Activated T-cell treated with anti-CD3 and anti-CD28 coated beads, Interleukin-2, amount 50 U/mL, for 72 hours (primary cell): ENCODE results near the gene SINHCAF. TPM values are rescaled to one million over a fixed set of nuclear protein-coding genes. Genes with fewer than 3 reads are reported as not detected.
"Not testable (repeated sequence)": the region's sequence is repeated elsewhere in the genome, so short reads cannot be mapped to it uniquely, and the experiment has no call there.

ENCODE experiments used
- ATAC-seq, 2 donors: fragments of 150-1000 bp; cut with Tn5 transposase; replicated peaks in 1 of 2; 2 replicates each; pipeline ENCODE4 v1.10.0; 2021; ENCODE audit warnings: moderate library complexity in 2 of 2, mild to moderate bottlenecking in 1 of 2
- DNase-seq, 2 donors: peaks; one replicate each; pipeline ENCODE4 v3.0.0; 2021 to 2022; ENCODE audit warnings: mixed read lengths in 1 of 2
- H3K27ac Mint-ChIP-seq: one replicate; pipeline ENCODE4 v1.8.0; 2022; ENCODE audit warnings: mild to moderate bottlenecking, moderate library complexity, mixed read lengths
- H3K27me3 Mint-ChIP-seq: one replicate; pipeline ENCODE4 v1.8.0; 2022; ENCODE audit warnings: low read depth, mixed read lengths
- H3K36me3 Mint-ChIP-seq, 2 donors: one replicate each; pipeline ENCODE4 v1.8.0; 2022; ENCODE audit warnings: mixed read lengths in 2 of 2, mild to moderate bottlenecking in 1 of 2; ENCODE audit not compliant: insufficient read depth in 2 of 2
- H3K4me1 Mint-ChIP-seq: one replicate; pipeline ENCODE4 v1.8.0; 2022; ENCODE audit warnings: low read depth, mixed read lengths
- H3K4me3 Mint-ChIP-seq, 2 donors: one replicate each; pipeline ENCODE4 v1.8.0; 2022; ENCODE audit warnings: mild to moderate bottlenecking in 2 of 2, mixed read lengths in 2 of 2, moderate library complexity in 2 of 2
- H3K9me3 Mint-ChIP-seq, 2 donors: one replicate each; pipeline ENCODE4 v1.8.0; 2022; ENCODE audit warnings: mixed read lengths in 2 of 2
- total RNA-seq, 2 donors: library from RNA; stranded (reverse); gene quantifications; one replicate each; pipeline ENCODE4 v1.2.3, GENCODE V29; 2022

SINHCAF gene
- 100 to 1,000 TPM; 189 to 216 TPM for total RNA-seq

- H3K9me3 Mint-ChIP-seq, result no peaks in the 10 kb centered on the region
- peaks cover 10 to 13% of the 10 kb centered on the region in 2 donors for H3K36me3 Mint-ChIP-seq
- peak; percentile 99 for DNase-seq
- H3K27me3 Mint-ChIP-seq, result no peaks in the 10 kb centered on the region
- ATAC-seq, result peak; percentile 61 to 63
- H3K4me3 Mint-ChIP-seq, result peak within 1 kb of the TSS; percentile 92 to 96
- H3K27ac Mint-ChIP-seq, result peak within 1 kb of the TSS; percentile 94
- peaks cover 36% of the 10 kb centered on the region for H3K4me1 Mint-ChIP-seq
Observed at GRCh38 chr12:31325877-31326631, at the start of gene SINHCAF. SINHCAF (minus strand) TSS chr12:31326150; CDS start chr12:31298204, 27,946 bp downstream.

GRCh38 chr12:31375422-31375821 is 49.5 kb upstream of the SINHCAF start:
- not testable (repeated sequence) for H3K9me3 Mint-ChIP-seq, H3K4me3 Mint-ChIP-seq, DNase-seq, H3K4me1 Mint-ChIP-seq, H3K27me3 Mint-ChIP-seq, H3K36me3 Mint-ChIP-seq, ATAC-seq, H3K27ac Mint-ChIP-seq

GRCh38 chr12:31371256-31371620 is 45.3 kb upstream of the SINHCAF start:
- H3K9me3 Mint-ChIP-seq, result no peaks in the 10 kb centered on the region
- DNase-seq, result no peak
- no peak overlapping the region for H3K4me3 Mint-ChIP-seq
- no peaks in the 10 kb centered on the region for H3K36me3 Mint-ChIP-seq
- H3K4me1 Mint-ChIP-seq, result no peaks in the 10 kb centered on the region
- no peak for ATAC-seq
- no peaks in the 10 kb centered on the region for H3K27me3 Mint-ChIP-seq
- H3K27ac Mint-ChIP-seq, result no peak overlapping the region

- Mint-ChIP-seq H3K27me3 (no peaks in the 10 kb centered on the region), H3K27ac (no peak overlapping the region), H3K4me3 (no peak overlapping the region), H3K4me1 (no peaks in the 10 kb centered on the region), H3K36me3 (no peaks in the 10 kb centered on the region), H3K9me3 (no peaks in the 10 kb centered on the region)
- ATAC-seq (no peak), DNase-seq (no peak)
Observed at GRCh38 chr12:31370531-31371255, 44.7 kb upstream of the SINHCAF start.

- DNase-seq (no peak), ATAC-seq (no peak)
- no peaks in the 10 kb centered on the region for H3K36me3 Mint-ChIP-seq
- H3K4me1 Mint-ChIP-seq, result no peaks in the 10 kb centered on the region
- H3K9me3 Mint-ChIP-seq, result no peaks in the 10 kb centered on the region
- H3K4me3 Mint-ChIP-seq, result no peak overlapping the region
- no peaks in the 10 kb centered on the region for H3K27me3 Mint-ChIP-seq
- H3K27ac Mint-ChIP-seq, result no peak overlapping the region
Observed at GRCh38 chr12:31369712-31370521, 44.0 kb upstream of the SINHCAF start.

GRCh38 chr12:31368666-31369361 is 42.9 kb upstream of the SINHCAF start:
- Mint-ChIP-seq H3K4me1 (peaks cover under 1% of the 10 kb centered on the region), H3K4me3 (no peak overlapping the region), H3K9me3 (no peaks in the 10 kb centered on the region), H3K27ac (no peak overlapping the region), H3K36me3 (no peaks in the 10 kb centered on the region), H3K27me3 (no peaks in the 10 kb centered on the region)
- DNase-seq (no peak), ATAC-seq (no peak)

- Mint-ChIP-seq H3K4me3 (no peak overlapping the region), H3K36me3 (no peaks in the 10 kb centered on the region), H3K9me3 (no peaks in the 10 kb centered on the region), H3K27me3 (no peaks in the 10 kb centered on the region), H3K27ac (no peak overlapping the region), H3K4me1 (peaks cover 19% of the 10 kb centered on the region)
- ATAC-seq, result no peak
- no peak for DNase-seq
Observed at GRCh38 chr12:31366104-31366621, 40.2 kb upstream of the SINHCAF start.

- H3K9me3 Mint-ChIP-seq, result no peaks in the 10 kb centered on the region
- no peaks in the 10 kb centered on the region for H3K36me3 Mint-ChIP-seq
- H3K4me3 Mint-ChIP-seq, result no peak overlapping the region
- DNase-seq (no peak), ATAC-seq (no peak)
- peaks cover 19% of the 10 kb centered on the region for H3K4me1 Mint-ChIP-seq
- no peaks in the 10 kb centered on the region for H3K27me3 Mint-ChIP-seq
- H3K27ac Mint-ChIP-seq, result no peak overlapping the region
Observed at GRCh38 chr12:31363831-31364230, 37.9 kb upstream of the SINHCAF start.

- Mint-ChIP-seq H3K27ac (no peak overlapping the region), H3K27me3 (no peaks in the 10 kb centered on the region), H3K9me3 (no peaks in the 10 kb centered on the region), H3K4me3 (no peak overlapping the region), H3K4me1 (peaks cover 19% of the 10 kb centered on the region), H3K36me3 (no peaks in the 10 kb centered on the region)
- ATAC-seq (no peak), DNase-seq (no peak)
Observed at GRCh38 chr12:31363416-31363809, 37.5 kb upstream of the SINHCAF start.

- ATAC-seq (peak; percentile 66 to 71), DNase-seq (peak; percentile 2 to 12)
- no peak overlapping the region for H3K27ac Mint-ChIP-seq
- no peaks in the 10 kb centered on the region for H3K9me3 Mint-ChIP-seq
- peaks cover 19% of the 10 kb centered on the region for H3K4me1 Mint-ChIP-seq
- no peaks in the 10 kb centered on the region for H3K36me3 Mint-ChIP-seq
- peak overlapping the region; percentile 46 to 70 for H3K4me3 Mint-ChIP-seq
- H3K27me3 Mint-ChIP-seq, result no peaks in the 10 kb centered on the region
Observed at GRCh38 chr12:31362759-31363415, 36.9 kb upstream of the SINHCAF start.

- no peak for DNase-seq
- peak; percentile 7 to 54 for ATAC-seq
- Mint-ChIP-seq H3K27me3 (no peaks in the 10 kb centered on the region), H3K27ac (no peak overlapping the region), H3K4me1 (peaks cover 19% of the 10 kb centered on the region), H3K9me3 (no peaks in the 10 kb centered on the region), H3K36me3 (no peaks in the 10 kb centered on the region), H3K4me3 (peak overlapping the region; percentile 46 to 70)
Observed at GRCh38 chr12:31362115-31362758, 36.3 kb upstream of the SINHCAF start.

GRCh38 chr12:31361730-31362114 is 35.8 kb upstream of the SINHCAF start:
- Mint-ChIP-seq H3K9me3 (no peaks in the 10 kb centered on the region), H3K4me1 (peaks cover 19% of the 10 kb centered on the region), H3K4me3 (no peak overlapping the region), H3K36me3 (no peaks in the 10 kb centered on the region), H3K27me3 (no peaks in the 10 kb centered on the region), H3K27ac (no peak overlapping the region)
- DNase-seq, result no peak
- no peak for ATAC-seq
